Thoracic aorta (tissue), 2 donors: ENCODE results near the gene ATP6V1F. TPM values are rescaled to one million over a fixed set of nuclear protein-coding genes. Genes with fewer than 3 reads are reported as not detected.

ENCODE experiments used
- ATAC-seq: fragments of 150-250 bp; one replicate; pipeline ENCODE4 v1.8.0; 2017; ENCODE audit warnings: low read depth; ENCODE audit not compliant: insufficient number of reproducible peaks, low FRiP score
- DNase-seq: peaks from one replicate; pipeline ENCODE4 v3.0.0-alpha.2; 2020; ENCODE audit warnings: low spot score
- H3K27ac ChIP-seq, 2 donors: fragments of 200-600 bp; sonication (generic); 1 replicate in 1 of 2; 2 replicates in 1 of 2; pipeline ENCODE4 v1.5.1; 2016; ENCODE audit warnings: mild to moderate bottlenecking in 2 of 2, moderate library complexity in 2 of 2
- H3K27me3 ChIP-seq: fragments of 200-600 bp; sonication (generic); replicated peaks from 2 replicates; pipeline ENCODE4 v1.6.0; 2016; ENCODE audit warnings: mild to moderate bottlenecking; ENCODE audit not compliant: insufficient read depth
- H3K36me3 ChIP-seq: fragments of 200-600 bp; sonication (generic); one replicate; pipeline ENCODE4 v1.5.1; 2016
- H3K4me1 ChIP-seq, 2 donors: fragments of 200-600 bp; sonication (generic); 1 replicate in 1 of 2; 2 replicates in 1 of 2; pipeline versions ENCODE4 v1.5.1 to v1.6.0; 2016; ENCODE audit warnings: low read depth in 2 of 2, mild to moderate bottlenecking in 1 of 2; ENCODE audit not compliant: control insufficient read depth in 1 of 2
- H3K4me3 ChIP-seq: fragments of 200-600 bp; sonication (generic); 2 replicates; pipeline ENCODE4 v1.5.1; 2016; ENCODE audit warnings: mild to moderate bottlenecking
- H3K9me3 ChIP-seq: fragments of 200-600 bp; sonication (generic); 2 replicates; pipeline ENCODE4 v1.5.1; 2016
- total RNA-seq, 2 donors: library from RNA; depleted of rRNA; stranded (reverse); fragments of >200 nt; gene quantifications; one replicate each; pipeline versions ENCODE4 v1.1.0 to v1.2.3, GENCODE V29; 2016
- TF ChIP-seq, protein P1 (sequence below): fragments of 200-600 bp; sonication (generic); IDR thresholded peaks from one replicate; pipeline ENCODE4 v1.5.1; 2019; ENCODE audit warnings: antibody characterized with exemption

The ATP6V1F gene
- total RNA-seq, 2 donors from 2014 or later: 73.6 to 96.0 TPM

DNA sequence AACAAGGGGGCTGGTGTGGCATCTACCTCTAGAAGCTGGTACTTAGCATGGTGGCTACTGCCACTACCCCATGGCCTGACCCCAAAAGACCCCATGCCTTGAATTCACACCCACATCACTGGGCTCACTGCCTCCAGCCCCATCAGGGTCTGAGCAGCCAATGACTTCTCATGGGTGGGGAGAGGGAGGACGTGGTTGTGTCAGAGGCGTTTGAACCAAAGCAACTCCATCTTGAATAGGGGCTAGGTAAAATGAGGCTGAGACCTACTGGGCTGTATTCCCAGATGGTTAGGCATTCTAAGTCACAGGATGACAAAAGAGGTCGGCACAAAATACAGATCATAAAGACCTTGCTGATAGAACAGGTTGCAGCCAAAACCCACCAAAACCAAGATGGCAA lies 32.7 kb downstream of the ATP6V1F start:
- TF ChIP-seq, protein P1, sequence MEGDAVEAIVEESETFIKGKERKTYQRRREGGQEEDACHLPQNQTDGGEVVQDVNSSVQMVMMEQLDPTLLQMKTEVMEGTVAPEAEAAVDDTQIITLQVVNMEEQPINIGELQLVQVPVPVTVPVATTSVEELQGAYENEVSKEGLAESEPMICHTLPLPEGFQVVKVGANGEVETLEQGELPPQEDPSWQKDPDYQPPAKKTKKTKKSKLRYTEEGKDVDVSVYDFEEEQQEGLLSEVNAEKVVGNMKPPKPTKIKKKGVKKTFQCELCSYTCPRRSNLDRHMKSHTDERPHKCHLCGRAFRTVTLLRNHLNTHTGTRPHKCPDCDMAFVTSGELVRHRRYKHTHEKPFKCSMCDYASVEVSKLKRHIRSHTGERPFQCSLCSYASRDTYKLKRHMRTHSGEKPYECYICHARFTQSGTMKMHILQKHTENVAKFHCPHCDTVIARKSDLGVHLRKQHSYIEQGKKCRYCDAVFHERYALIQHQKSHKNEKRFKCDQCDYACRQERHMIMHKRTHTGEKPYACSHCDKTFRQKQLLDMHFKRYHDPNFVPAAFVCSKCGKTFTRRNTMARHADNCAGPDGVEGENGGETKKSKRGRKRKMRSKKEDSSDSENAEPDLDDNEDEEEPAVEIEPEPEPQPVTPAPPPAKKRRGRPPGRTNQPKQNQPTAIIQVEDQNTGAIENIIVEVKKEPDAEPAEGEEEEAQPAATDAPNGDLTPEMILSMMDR: no peak
- no peak for ATAC-seq

DNA sequence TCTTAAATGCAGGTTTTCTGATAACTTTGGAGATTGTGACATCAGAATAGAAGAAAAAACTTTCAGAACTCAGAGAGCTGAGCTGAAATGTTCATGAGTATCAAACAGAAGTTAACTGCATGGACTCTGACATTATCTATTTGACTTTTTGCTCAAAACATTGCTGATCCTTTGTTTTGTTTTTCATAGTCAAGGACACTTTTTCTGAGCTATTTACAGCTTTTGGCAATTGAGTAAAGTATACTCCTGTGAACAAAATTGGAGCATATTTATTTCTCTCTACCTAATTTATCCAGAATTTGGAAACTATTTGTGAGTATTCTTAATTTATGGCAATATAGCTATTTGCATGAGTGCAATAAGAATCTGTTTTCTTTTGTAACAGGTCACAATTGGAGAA lies 36.7 kb downstream of the ATP6V1F start:
- ATAC-seq (no peak), DNase-seq (no peak)
- H3K27ac ChIP-seq: no peak overlapping the region
- no peaks in the 10 kb centered on the region for H3K27me3 ChIP-seq
- no peaks in the 10 kb centered on the region for H3K4me1 ChIP-seq
- H3K4me3 ChIP-seq: no peak overlapping the region
- TF ChIP-seq, protein P1: no peak
- H3K36me3 ChIP-seq: no peaks in the 10 kb centered on the region
- no peaks in the 10 kb centered on the region for H3K9me3 ChIP-seq

More for the DNA sequence above, 32.7 kb downstream of the ATP6V1F start:
- Histone ChIP-seq H3K27me3 (no peaks in the 10 kb centered on the region), H3K9me3 (no peaks in the 10 kb centered on the region), H3K36me3 (no peaks in the 10 kb centered on the region), H3K27ac (no peak overlapping the region), H3K4me1 (no peaks in the 10 kb centered on the region), H3K4me3 (no peak overlapping the region)
- no peak for DNase-seq

DNA sequence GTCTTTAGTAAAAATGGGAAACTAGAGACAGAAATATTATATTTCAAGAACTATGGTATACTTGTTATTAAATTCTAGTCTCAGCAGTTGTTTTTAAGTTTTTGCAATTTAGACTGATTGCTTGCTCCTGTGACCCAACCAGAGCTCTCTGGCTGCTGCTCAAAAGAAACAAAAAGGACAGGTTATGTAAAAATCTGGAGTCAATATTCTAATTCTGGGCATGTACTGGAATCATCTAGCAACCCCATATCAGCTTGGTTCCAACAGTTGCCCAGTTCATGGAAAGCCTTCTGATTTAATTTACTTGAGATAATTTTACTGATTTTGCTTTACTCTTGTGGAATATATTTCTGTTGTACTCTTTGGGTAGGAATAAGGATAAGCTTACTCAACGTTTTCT lies 37.6 kb downstream of the ATP6V1F start:
- Histone ChIP-seq H3K4me1 (no peaks in the 10 kb centered on the region), H3K4me3 (no peak overlapping the region), H3K36me3 (no peaks in the 10 kb centered on the region), H3K27me3 (no peaks in the 10 kb centered on the region), H3K9me3 (no peaks in the 10 kb centered on the region), H3K27ac (no peak overlapping the region)
- ATAC-seq: no peak
- TF ChIP-seq, protein P1: no peak
- no peak for DNase-seq

DNA sequence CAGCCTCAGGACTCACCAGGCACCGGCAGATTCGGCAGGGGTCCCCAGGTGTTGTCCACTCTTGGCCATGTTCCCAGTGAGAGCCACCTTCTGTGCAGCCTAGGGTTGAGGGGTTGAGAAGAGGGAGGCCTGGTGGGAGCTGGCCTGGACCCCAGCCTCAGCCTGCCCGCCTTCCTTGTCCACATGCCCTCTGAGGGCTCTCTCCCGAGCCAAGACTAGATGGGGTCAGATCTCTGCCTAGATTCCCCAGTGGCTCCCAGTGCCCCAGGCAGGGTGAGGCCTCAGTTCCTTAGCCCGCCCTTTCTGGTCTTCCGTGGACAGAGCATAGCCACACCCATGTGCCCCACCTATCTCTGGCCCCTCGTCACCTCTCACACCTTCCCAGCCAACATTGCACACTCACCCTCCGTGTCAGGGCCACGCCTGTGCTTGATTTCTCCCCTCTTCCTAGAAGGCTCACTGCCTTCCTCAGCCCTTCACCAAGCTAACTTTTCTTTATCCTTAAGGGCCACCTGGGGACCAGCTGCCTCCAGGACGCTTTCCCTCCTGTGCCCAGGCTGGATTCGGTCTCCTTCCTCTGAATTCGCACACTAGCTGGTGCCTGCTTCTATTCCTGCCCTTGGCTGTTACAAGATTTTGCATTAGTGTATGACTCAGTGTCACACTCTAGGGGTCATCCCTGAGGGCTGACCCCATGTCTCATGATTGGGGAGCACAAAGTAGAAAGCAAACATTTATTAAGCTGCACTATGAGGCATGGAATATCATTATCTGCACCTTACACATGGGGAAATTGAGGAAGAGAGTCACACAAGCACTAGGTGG lies 40.3 kb downstream of the ATP6V1F start:
- no peaks in the 10 kb centered on the region for H3K9me3 ChIP-seq
- DNase-seq (no peak), ATAC-seq (no peak)
- no peaks in the 10 kb centered on the region for H3K4me1 ChIP-seq
- H3K27ac ChIP-seq: no peak overlapping the region
- TF ChIP-seq, protein P1: no peak
- H3K27me3 ChIP-seq: no peaks in the 10 kb centered on the region
- H3K36me3 ChIP-seq: no peaks in the 10 kb centered on the region
- no peak overlapping the region for H3K4me3 ChIP-seq

DNA sequence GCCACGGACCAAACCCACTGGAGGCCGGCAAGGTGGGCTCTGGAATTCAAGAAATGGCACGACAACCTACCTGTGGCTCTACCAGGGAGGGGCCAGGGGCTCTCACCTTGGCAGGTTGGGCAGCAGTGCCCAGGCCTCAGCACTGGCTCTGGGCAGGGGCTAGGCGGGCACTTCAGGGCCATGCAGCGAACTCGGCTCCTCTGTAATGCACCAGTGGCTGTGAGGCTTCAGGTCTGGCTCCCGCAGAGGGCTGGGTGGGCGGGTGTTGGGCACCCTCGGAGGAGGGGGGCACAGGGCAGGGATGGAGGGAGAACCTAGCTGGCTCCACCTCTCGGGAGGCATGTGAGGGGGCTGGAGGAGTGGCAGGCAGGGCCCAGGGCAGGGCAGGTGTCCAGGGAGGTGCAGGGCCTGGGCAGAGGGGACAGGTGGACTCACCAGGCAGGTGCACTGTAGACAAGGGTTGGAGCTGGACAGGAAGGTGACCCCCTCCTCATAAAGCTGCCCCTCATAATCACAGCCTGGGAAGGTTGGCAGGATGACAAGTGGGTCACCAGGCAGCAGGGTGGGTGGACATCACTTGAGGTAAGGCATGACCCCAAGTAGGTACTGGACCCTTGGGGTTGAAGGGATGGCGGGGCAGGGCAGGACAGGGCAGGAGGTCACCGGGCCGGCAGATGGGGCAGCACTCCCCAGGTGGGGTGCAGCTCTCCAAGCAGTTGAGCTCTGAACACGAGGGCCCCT lies 41.1 kb downstream of the ATP6V1F start:
- no peak for ATAC-seq
- TF ChIP-seq, protein P1: no peak
- no peaks in the 10 kb centered on the region for H3K36me3 ChIP-seq
- H3K4me3 ChIP-seq: no peak overlapping the region
- no peak overlapping the region for H3K27ac ChIP-seq
- H3K9me3 ChIP-seq: no peaks in the 10 kb centered on the region
- no peaks in the 10 kb centered on the region for H3K4me1 ChIP-seq
- no peaks in the 10 kb centered on the region for H3K27me3 ChIP-seq
- DNase-seq: no peak
